ENCODE measurements around the gene NRBF2.

The NRBF2 gene

GRCh38 chr10:63106111-63106755, 26.9 kb upstream of the NRBF2 start:
- TF ChIP-seq, protein P1, sequence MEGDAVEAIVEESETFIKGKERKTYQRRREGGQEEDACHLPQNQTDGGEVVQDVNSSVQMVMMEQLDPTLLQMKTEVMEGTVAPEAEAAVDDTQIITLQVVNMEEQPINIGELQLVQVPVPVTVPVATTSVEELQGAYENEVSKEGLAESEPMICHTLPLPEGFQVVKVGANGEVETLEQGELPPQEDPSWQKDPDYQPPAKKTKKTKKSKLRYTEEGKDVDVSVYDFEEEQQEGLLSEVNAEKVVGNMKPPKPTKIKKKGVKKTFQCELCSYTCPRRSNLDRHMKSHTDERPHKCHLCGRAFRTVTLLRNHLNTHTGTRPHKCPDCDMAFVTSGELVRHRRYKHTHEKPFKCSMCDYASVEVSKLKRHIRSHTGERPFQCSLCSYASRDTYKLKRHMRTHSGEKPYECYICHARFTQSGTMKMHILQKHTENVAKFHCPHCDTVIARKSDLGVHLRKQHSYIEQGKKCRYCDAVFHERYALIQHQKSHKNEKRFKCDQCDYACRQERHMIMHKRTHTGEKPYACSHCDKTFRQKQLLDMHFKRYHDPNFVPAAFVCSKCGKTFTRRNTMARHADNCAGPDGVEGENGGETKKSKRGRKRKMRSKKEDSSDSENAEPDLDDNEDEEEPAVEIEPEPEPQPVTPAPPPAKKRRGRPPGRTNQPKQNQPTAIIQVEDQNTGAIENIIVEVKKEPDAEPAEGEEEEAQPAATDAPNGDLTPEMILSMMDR (conservative IDR thresholded peaks at IDR 0.05; ENCODE audit: low read depth), result no peak
- no peak for DNase-seq (ENCODE audit: low spot score)
- ChIA-PET CTCF (interaction anchor here (0.6 kb wide), 1 partner anchor 74 kb away, joined by 4 read pairs; no protein-coding TSS in a partner anchor), POLR2A (ENCODE audit: low non-redundant PET) (interaction anchor here (0.6 to 0.7 kb wide), 2 partner anchors 12 to 27 kb away, joined by 3 read pairs; partner anchors contain the start of gene NRBF2)
- H3K27ac ChIP-seq, result peak overlapping the region; percentile 82

DNA sequence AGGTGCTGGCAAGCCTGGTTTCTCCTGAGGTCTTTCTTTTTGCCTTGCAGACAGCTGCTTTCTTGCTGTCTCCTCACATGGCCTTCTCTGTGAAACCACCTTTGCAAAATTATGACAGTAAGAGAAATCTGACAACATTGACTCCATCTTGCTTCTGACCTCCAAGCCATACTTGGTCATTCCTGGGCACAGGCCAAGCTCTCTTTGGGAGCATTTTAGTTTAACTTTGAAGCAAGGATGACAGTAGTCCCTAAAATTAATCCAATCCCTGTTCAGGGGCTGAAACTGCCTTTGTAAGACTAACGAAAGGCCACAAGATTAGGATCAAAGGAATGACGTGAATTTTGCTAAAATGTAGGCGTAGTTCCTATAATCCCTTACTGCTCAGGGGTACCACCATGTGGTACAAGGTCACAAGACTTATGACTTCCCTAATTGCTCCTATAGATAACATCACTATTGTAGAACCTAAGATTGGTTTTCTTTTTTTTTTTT, 25.1 kb upstream of the NRBF2 start:
- TF ChIP-seq, protein P1 (conservative IDR thresholded peaks at IDR 0.05; ENCODE audit: low read depth), result no peak
- ChIA-PET CTCF (interaction anchor here (0.6 kb wide), 2 partner anchors 9 to 480 kb away, joined by 5 to 7 read pairs; no protein-coding TSS in a partner anchor), POLR2A (ENCODE audit: low non-redundant PET) (no interaction called here)
- no peak for DNase-seq (ENCODE audit: low spot score)
- H3K27ac ChIP-seq, result no peak overlapping the region

- TF ChIP-seq, protein P1 (conservative IDR thresholded peaks at IDR 0.05; ENCODE audit: low read depth), result no peak
- no peak for DNase-seq (ENCODE audit: low spot score)
- POLR2A ChIA-PET (ENCODE audit: low non-redundant PET), result no interaction called here
- H3K27ac ChIP-seq, result no peak overlapping the region; the same call in 1 of the 2 replicates
- CTCF ChIA-PET, result no interaction called here
These were observed 22.2 kb upstream of the NRBF2 start for GRCh38 chr10:63110940-63111339.

DNA sequence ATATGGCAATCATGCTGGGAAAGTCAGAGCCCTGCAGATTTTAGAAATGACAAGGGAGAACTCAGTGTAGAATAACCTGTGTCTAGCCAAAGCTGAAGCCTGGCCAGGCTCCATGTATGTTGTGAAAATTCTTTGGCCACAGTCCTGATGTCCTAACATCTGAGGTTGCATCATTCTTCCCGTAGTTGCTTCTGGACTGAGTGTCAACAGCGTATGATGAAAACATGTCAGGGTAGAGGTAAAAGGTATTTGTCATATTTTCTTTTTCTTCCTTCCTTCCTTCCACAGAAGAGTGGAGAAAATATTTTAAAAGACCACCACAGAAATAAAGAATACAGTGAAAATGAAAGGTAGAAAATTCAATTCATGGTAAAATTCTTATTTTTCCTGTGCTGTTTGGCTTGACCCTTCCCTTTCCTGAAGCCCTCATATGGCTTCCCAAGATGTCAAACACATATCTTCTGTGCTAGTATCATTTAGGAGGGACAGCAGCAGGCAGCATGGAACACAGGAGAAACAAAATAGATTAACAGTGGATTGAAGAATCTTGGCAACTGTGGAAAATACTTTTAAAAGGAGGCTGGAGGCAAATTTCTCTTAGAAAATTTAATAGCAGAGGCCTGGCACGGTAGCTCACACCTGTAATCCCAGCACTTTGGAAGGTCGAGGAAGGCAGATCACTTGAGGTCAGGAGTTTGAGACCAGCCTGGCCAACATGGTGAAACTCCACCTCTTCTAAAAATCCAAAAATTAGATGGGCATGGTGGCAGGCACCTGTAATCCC, 18.9 kb upstream of the NRBF2 start:
- peak; percentile 68 for DNase-seq (ENCODE audit: low spot score)
- POLR2A ChIA-PET (ENCODE audit: low non-redundant PET), result no interaction called here
- CTCF ChIA-PET, result no interaction called here
- H3K27ac ChIP-seq, result peak overlapping the region; percentile 90
- TF ChIP-seq, protein P1 (conservative IDR thresholded peaks at IDR 0.05; ENCODE audit: low read depth), result no peak

DNA sequence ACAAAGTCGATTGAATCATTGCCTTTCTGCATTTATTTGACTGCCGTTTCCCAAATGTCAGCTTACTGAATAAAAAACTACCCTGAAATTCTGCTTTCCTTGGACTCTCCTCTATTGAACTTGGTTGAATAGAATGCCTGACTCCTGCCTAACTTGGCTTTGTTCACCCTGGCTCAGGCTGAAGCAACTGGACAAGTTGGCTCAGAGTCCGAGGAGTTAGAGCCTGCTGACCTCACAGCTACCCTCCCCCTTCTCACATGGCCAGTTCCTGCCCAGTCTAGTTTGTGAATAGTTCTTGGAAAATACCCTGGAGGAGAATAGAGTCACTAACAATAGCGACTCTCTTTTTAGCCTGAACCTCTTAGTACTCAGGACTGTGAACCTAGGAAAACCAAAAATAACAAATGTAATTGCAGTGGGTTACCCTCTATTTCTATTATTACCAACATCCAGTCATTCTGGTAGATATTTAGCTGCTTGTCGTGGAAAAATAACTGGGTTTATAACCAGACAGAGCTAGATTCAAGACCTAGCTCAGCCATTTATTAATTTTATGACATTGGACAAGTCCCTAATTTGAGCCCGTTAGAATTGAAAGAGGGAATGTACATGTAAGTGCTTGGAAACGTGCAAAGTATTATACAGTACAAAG, 17.3 kb upstream of the NRBF2 start:
- peak overlapping the region; percentile 90 for H3K27ac ChIP-seq
- peak; percentile 77 for DNase-seq (ENCODE audit: low spot score)
- TF ChIP-seq, protein P1 (conservative IDR thresholded peaks at IDR 0.05; ENCODE audit: low read depth), result no peak
- POLR2A ChIA-PET (ENCODE audit: low non-redundant PET), result interaction anchor here (0.6 to 0.8 kb wide), 3 partner anchors 17 to 1182 kb away, joined by 3 to 4 read pairs (median 3); no protein-coding TSS in a partner anchor
- CTCF ChIA-PET, result no interaction called here

DNA sequence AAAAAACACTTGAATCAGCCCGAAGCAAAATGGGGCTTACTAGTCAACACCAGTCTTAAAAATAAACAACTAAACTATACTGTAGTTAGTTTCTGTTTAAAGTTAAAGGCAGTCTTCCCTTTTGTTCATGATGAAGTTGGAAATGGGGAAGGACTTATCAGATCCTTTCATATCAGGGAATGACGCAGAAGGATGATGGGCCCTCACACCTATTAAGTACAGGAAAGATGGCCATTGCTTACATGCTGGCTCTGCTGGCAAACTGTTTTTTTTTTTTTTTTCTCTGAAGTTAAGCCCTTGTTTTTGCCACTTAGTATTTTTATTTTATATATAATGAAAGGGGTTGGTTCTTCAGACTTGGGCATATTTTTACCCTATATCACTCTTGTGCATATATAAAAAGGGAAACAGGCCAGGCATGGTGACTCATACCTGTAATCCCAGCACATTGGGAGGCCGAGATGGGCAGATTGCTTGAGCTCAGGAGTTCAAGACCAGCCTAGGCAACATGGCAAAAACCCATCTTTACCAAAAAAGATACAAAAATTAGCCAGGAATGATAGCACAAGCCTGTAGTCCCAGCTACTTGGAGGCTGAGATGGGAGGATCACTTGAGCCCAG, 16.6 kb upstream of the NRBF2 start:
- ChIA-PET CTCF (no interaction called here), POLR2A (ENCODE audit: low non-redundant PET) (interaction anchor here (0.8 kb wide), 1 partner anchor 18 kb away, joined by 4 read pairs; no protein-coding TSS in a partner anchor)
- DNase-seq (ENCODE audit: low spot score), result no peak
- TF ChIP-seq, protein P1 (conservative IDR thresholded peaks at IDR 0.05; ENCODE audit: low read depth), result no peak
- H3K27ac ChIP-seq, result peak overlapping the region; percentile 45
